ENCODE data around the gene EIF5A.

The EIF5A gene

DNA sequence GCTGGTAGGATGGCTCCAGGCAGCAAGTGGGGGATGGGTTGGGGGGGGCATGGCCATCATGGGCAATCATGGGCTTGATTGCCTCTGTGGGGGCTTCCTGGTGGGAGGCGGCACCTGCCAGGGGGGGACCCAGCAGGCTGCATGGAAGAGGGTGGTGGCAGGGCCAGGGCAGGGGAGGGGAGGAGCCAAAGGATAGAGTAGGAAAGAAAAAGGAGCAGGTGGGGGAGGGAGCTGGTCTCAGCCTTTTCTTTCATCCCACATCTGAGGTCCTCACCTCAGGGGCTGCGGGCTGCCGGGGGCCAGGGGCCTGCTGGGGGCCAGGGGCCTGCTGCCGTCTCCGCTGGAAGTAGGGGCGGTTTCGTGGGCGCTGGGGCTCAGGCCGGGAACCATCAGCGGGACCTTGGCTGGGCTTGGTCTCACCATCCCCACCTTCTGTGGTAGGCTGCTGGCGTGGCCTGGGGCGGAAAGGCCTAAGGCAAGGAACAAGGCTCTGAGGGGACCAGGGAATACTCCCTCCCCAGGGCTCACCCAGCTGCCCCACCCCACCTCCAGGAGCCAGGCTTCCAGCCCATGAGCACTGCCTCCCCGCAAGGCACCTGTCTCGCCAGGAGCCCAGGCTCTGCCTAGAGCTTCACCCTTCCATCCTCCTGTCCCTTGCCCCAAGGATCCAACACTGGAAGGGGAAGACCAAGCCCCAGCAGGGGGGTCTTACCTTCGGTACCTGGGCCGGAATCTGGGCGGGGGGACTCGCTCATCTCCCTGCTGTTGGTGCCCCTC, 18.0 kb upstream of the EIF5A start:
- no peak for DNase-seq (ENCODE audit: low spot score)
- no peak for TF ChIP-seq CTCF (IDR thresholded peaks at IDR 0.05)
- H3K4me3 ChIP-seq: no peak overlapping the region
- H3K27ac ChIP-seq: no peak overlapping the region

- Histone ChIP-seq H3K4me3 (no peak overlapping the region), H3K27ac (no peak overlapping the region)
- DNase-seq (ENCODE audit: low spot score): no peak
- no peak for TF ChIP-seq CTCF (IDR thresholded peaks at IDR 0.05)
Observed at GRCh38 chr17:7290166-7290565, 17.3 kb upstream of the EIF5A start.

- DNase-seq (ENCODE audit: low spot score): no peak
- H3K4me3 ChIP-seq: no peak overlapping the region
- no peak for TF ChIP-seq CTCF (IDR thresholded peaks at IDR 0.05)
- H3K27ac ChIP-seq: no peak overlapping the region
Observed at GRCh38 chr17:7290685-7291084, 16.7 kb upstream of the EIF5A start.

DNA sequence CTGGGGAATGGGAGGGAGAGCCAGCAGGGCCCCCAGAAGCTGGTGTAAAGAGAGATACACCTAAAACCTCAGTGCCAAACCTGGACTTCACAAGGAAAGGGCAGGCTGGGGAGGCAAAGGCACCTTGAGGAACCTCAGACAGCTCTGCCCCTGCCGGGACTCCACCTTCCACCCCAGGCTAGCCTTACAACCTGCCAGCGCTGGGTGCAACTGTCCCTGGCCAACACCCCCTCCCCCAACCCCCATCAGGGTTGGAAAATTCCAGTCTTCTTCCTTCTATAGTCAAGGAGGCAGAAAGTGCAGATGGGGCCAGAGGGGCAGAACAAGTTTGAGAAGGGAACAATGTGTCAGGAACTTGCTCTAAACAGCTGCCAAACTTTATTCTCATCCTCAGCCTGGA, 15.2 kb upstream of the EIF5A start:
- DNase-seq (ENCODE audit: low spot score): no peak
- Histone ChIP-seq H3K4me3 (no peak overlapping the region), H3K27ac (no peak overlapping the region)
- TF ChIP-seq CTCF (IDR thresholded peaks at IDR 0.05): no peak

DNA sequence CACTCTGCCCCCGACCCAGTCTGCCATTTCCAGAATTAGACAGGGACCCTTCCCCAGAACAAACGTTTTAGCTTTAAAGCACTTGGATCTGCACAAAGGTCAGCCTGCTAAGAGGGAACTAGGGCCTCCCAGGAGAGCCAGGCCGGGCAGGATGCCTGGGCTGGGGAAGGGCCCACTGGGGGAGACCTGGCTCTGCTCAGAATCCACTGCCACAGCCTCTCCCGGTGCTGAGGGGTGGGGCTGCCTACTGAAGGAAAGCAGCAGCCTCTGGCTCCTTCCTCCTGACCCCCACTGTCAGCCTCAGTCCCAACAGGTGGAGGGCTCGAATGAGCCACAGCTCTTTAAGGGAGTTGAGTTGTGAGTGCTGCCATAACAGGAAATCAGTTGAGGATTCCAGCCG, 14.7 kb upstream of the EIF5A start:
- H3K4me3 ChIP-seq: no peak overlapping the region
- no peak for DNase-seq (ENCODE audit: low spot score)
- no peak for TF ChIP-seq CTCF (IDR thresholded peaks at IDR 0.05)
- no peak overlapping the region for H3K27ac ChIP-seq

DNA sequence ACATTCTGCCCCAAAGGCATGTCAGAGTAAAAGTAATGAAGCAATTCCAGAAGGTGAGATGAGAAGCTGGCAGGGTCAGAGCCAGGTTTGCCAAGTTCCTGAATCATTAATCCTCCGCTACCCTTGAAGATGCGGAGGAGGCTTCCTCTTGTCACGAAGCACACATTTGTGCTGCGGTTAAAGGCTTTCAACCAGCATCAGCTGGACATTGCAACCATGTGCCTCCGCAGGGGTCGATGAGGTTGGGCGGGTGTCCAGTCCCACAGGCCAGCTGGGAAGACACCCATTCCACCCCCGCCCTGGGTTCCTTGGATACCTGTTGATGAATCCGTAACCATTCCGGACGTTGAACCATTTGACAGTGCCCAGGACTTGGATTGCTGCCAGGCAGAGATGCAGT, 14.3 kb upstream of the EIF5A start:
- no peak for TF ChIP-seq CTCF (IDR thresholded peaks at IDR 0.05)
- H3K27ac ChIP-seq: no peak overlapping the region
- DNase-seq (ENCODE audit: low spot score): no peak
- no peak overlapping the region for H3K4me3 ChIP-seq
